ENCODE results near the gene SLC4A4. TPM values are rescaled to one million over a fixed set of nuclear protein-coding genes. Genes with fewer than 3 reads are reported as not detected.
A peak's percentile ranks its signal among the peaks of the same experiment; 100 is the strongest.

Gene SLC4A4
- total and polyA plus RNA-seq, 4 donors, result 3.0 to 36.7 (median 8.2) TPM

- Histone ChIP-seq H3K27ac (ENCODE audit: low read depth in 1 of 2, low read length in 2 of 2) (no peak overlapping the region), H3K27me3 (ENCODE audit: control insufficient read depth in 4 of 4, insufficient read depth in 4 of 4, low read length in 3 of 4) (no peaks in the 10 kb centered on the region), H3K4me1 (ENCODE audit: control insufficient read depth in 4 of 4, insufficient read depth in 4 of 4, low read length in 3 of 4) (no peaks in the 10 kb centered on the region), H3K36me3 (ENCODE audit: control insufficient read depth in 4 of 4, insufficient read depth in 3 of 4, low read depth in 1 of 4, low read length in 3 of 4) (no peaks in the 10 kb centered on the region), H3K9ac (ENCODE audit: low read depth in 1 of 2, low read length in 2 of 2) (no peak overlapping the region), H3K9me3 (ENCODE audit: control insufficient read depth in 4 of 4, low read length in 3 of 4) (no peaks in the 10 kb centered on the region), H3K4me3 (ENCODE audit: low read depth in 1 of 3, low read length in 3 of 3) (no peak overlapping the region)
- WGBS, result 54% methylated on average over 1 of the region's 1 CpG
- TF ChIP-seq RAD21 (IDR thresholded peaks at IDR 0.05) (no peak), CTCF (IDR thresholded peaks at IDR 0.05; ENCODE audit: low read depth, low read length, missing input control) (no peak), HNF4G (IDR thresholded peaks at IDR 0.05) (no peak), FOXA2 (IDR thresholded peaks at IDR 0.05) (no peak), HNF4A (conservative IDR thresholded peaks at IDR 0.05) (peak; percentile 66 to 68), YY1 (IDR thresholded peaks at IDR 0.05) (peak; percentile 71)
- no peak for DNase-seq (ENCODE audit: low spot score)
Observed at GRCh38 chr4:71587995-71588394, 249.2 kb downstream of the SLC4A4 start.

GRCh38 chr4:71592793-71593192, 254.0 kb downstream of the SLC4A4 start:
- H3K27me3 ChIP-seq (ENCODE audit: control insufficient read depth in 4 of 4, insufficient read depth in 4 of 4, low read length in 3 of 4), result no peaks in the 10 kb centered on the region
- H3K27ac ChIP-seq (ENCODE audit: low read depth in 1 of 2, low read length in 2 of 2), result no peak overlapping the region
- no peak overlapping the region for H3K9ac ChIP-seq (ENCODE audit: low read depth in 1 of 2, low read length in 2 of 2)
- H3K36me3 ChIP-seq (ENCODE audit: control insufficient read depth in 4 of 4, insufficient read depth in 3 of 4, low read depth in 1 of 4, low read length in 3 of 4), result no peaks in the 10 kb centered on the region
- H3K4me3 ChIP-seq (ENCODE audit: low read depth in 1 of 3, low read length in 3 of 3), result no peak overlapping the region
- DNase-seq (ENCODE audit: low spot score), result no peak
- no peaks in the 10 kb centered on the region for H3K9me3 ChIP-seq (ENCODE audit: control insufficient read depth in 4 of 4, low read length in 3 of 4)
- 79% methylated on average over 1 of the region's 1 CpG for WGBS
- H3K4me1 ChIP-seq (ENCODE audit: control insufficient read depth in 4 of 4, insufficient read depth in 4 of 4, low read length in 3 of 4), result no peaks in the 10 kb centered on the region
- TF ChIP-seq SP1 (IDR thresholded peaks at IDR 0.05) (no peak), ZBTB33 (IDR thresholded peaks at IDR 0.05) (no peak), YY1 (IDR thresholded peaks at IDR 0.05) (no peak), JUND (IDR thresholded peaks at IDR 0.05) (no peak), REST (IDR thresholded peaks at IDR 0.05) (no peak), EGR1 (IDR thresholded peaks at IDR 0.05; ENCODE audit: low read depth in 2 of 2) (no peak), ATF3 (IDR thresholded peaks at IDR 0.05) (no peak), NR2F2 (IDR thresholded peaks at IDR 0.05) (no peak), RAD21 (IDR thresholded peaks at IDR 0.05) (no peak)

All from liver (tissue), 9 donors.